IPS DF 6.9 (cell line): ENCODE measurements around the gene CNPY2.
A peak's percentile ranks its signal among the peaks of the same experiment; 100 is the strongest.

Source experiments
- DNase-seq: peaks from one replicate; pipeline ENCODE4 v3.0.0-alpha.2; 2013; ENCODE audit warnings: low read depth, low spot score
- H3K27ac ChIP-seq: one replicate; pipeline ENCODE4 v1.5.1; 2013; ENCODE audit warnings: low read length, control low read depth
- H3K27me3 ChIP-seq: 2 replicates; pipeline ENCODE4 v1.6.1; 2013; ENCODE audit warnings: mild to moderate bottlenecking, low read length; ENCODE audit not compliant: control insufficient read depth, insufficient read depth
- H3K36me3 ChIP-seq: 2 replicates; pipeline ENCODE4 v1.6.1; 2013; ENCODE audit warnings: low read length; ENCODE audit not compliant: control insufficient read depth, insufficient read depth
- H3K4me1 ChIP-seq: 2 replicates; pipeline ENCODE4 v1.6.1; 2013; ENCODE audit warnings: low read length; ENCODE audit not compliant: control insufficient read depth, insufficient read depth
- H3K4me3 ChIP-seq: 2 replicates; pipeline ENCODE4 v1.5.1; 2013; ENCODE audit warnings: mild to moderate bottlenecking, low read length
- H3K9me3 ChIP-seq: 2 replicates; pipeline ENCODE4 v1.6.1; 2013; ENCODE audit warnings: low read length, inconsistent platforms; ENCODE audit not compliant: control insufficient read depth, insufficient read depth
- WGBS: extraction: QIAGEN DNeasy Blood & Tissue Kit; methylation state at CpG from one replicate; pipeline ENCODE4 v1.1.7; 2013; ENCODE audit warnings: mixed read lengths, missing lambda C conversion rate; ENCODE audit not compliant: insufficient read length, insufficient coverage; 5-methylcytosine and 5-hydroxymethylcytosine counted together

The CNPY2 gene

GRCh38 chr12:56311003-56311402 is 4.8 kb downstream of the CNPY2 start:
- Histone ChIP-seq H3K27ac (no peak overlapping the region), H3K4me3 (no peak overlapping the region), H3K9me3 (no peaks in the 10 kb centered on the region), H3K27me3 (no peaks in the 10 kb centered on the region), H3K4me1 (no peaks in the 10 kb centered on the region), H3K36me3 (peaks cover 18% of the 10 kb centered on the region; the same call in 1 of the 2 replicates)
- DNase-seq: no peak
- WGBS: no CpG with 5 or more reads among the region's 12 CpGs

DNA sequence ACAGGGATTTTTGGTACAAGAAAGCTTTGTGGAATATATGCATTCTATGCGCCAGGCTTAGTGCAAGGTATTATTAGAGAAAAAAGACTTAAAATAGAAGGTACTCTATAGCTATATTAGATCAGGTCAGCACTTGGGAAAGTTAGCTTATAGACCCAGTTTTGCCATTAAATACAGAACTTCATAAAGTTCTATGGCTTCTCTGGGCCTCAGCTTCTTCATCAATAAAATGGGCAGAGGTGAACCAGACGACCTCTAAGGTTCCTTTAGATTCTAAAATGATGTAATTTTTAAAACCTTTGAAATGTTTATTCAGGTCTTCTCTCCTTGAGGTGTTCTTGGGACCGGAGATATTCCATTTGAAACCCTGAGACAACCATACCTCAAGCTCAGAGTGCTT is 7.1 kb downstream of the CNPY2 start:
- Histone ChIP-seq H3K4me1 (no peaks in the 10 kb centered on the region), H3K9me3 (no peaks in the 10 kb centered on the region), H3K36me3 (peaks cover 14% of the 10 kb centered on the region; the same call in 1 of the 2 replicates), H3K4me3 (no peak overlapping the region), H3K27me3 (no peaks in the 10 kb centered on the region), H3K27ac (no peak overlapping the region)
- no CpG with 5 or more reads among the region's 3 CpGs for WGBS
- DNase-seq: no peak

DNA sequence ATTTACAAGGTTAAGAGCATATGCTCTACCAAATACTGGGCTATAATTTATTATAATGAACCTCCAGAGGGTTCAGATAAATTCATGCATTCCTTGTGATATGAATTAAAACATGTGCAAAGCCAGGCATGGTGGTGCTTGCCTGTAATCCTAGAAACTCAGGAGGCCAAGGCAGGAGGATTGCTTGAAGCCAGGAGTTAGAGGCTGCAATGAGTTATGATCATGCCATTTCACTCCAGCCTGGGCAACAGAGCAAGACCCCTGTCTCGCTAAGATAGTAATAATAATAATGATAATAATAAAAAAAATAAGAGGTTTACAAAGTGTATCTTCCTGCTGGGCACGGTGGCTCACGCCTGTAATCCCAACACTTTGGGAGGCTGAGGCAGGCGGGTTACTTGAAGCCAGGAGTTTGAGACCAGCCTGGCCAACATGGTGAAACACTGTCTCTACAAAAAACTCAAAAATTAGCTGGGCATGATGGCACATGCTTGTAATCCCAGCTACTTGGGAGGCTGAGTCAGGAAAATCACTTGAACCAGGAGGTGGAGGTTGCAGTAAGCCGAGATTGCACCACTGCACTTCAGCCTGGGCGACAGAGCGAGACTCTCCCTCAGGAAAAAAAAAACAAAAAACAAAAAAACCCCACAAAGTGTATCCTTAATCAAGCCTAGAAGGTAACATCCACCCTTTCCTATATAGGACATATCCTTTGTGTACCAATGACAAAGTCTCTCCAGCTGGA is 8.4 kb downstream of the CNPY2 start:
- Histone ChIP-seq H3K4me3 (no peak overlapping the region), H3K4me1 (no peaks in the 10 kb centered on the region), H3K27ac (no peak overlapping the region), H3K27me3 (no peaks in the 10 kb centered on the region), H3K36me3 (peaks cover 14% of the 10 kb centered on the region; the same call in 1 of the 2 replicates), H3K9me3 (no peaks in the 10 kb centered on the region)
- no CpG with 5 or more reads among the region's 7 CpGs for WGBS
- no peak for DNase-seq

GRCh38 chr12:56304872-56305590 is 10.8 kb downstream of the CNPY2 start:
- Histone ChIP-seq H3K27ac (no peak overlapping the region), H3K36me3 (peaks cover 11% of the 10 kb centered on the region; the same call in 1 of the 2 replicates), H3K4me1 (0 out of 2 replicates have a peak, but pooled peaks cover 2% of the 10 kb centered on the region), H3K27me3 (no peaks in the 10 kb centered on the region), H3K9me3 (no peaks in the 10 kb centered on the region), H3K4me3 (no peak overlapping the region)
- no peak for DNase-seq
- no CpG with 5 or more reads among the region's 8 CpGs for WGBS

DNA sequence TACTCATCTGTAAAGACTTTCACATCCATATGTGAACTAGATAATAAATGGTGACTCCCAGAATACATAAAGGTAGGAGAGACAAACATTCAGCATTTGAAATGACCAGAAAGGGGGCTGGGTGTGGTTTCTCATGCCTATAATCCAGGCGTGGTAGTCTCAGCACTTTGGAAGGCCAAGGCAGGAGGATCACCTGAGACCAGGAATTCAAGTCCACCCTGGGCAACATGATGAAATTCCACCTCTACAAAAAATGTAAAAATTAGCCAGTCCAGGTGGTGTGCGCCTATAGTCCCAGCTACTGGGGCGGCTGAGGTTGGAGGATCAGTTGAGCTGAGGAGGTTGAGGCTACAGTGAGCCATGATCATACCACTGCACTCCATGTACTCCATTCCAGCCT is 11.5 kb downstream of the CNPY2 start:
- WGBS: no CpG with 5 or more reads among the region's 3 CpGs
- Histone ChIP-seq H3K27me3 (no peaks in the 10 kb centered on the region), H3K4me3 (no peak overlapping the region), H3K9me3 (no peaks in the 10 kb centered on the region), H3K4me1 (0 out of 2 replicates have a peak, but pooled peaks cover 2% of the 10 kb centered on the region), H3K36me3 (peaks cover 8% of the 10 kb centered on the region; the same call in 1 of the 2 replicates), H3K27ac (no peak overlapping the region)
- no peak for DNase-seq

GRCh38 chr12:56300644-56301464 is 14.9 kb downstream of the CNPY2 start:
- H3K9me3 ChIP-seq: no peaks in the 10 kb centered on the region
- 0 out of 2 replicates have a peak, but pooled peaks cover 5% of the 10 kb centered on the region for H3K36me3 ChIP-seq
- no peaks in the 10 kb centered on the region for H3K27me3 ChIP-seq
- peak overlapping the region; percentile 18; the same call in 1 of the 2 replicates for H3K4me3 ChIP-seq
- 0 out of 2 replicates have a peak, but pooled peaks cover 2% of the 10 kb centered on the region for H3K4me1 ChIP-seq
- DNase-seq: no peak
- no CpG with 5 or more reads among the region's 21 CpGs for WGBS
- no peak overlapping the region for H3K27ac ChIP-seq

GRCh38 chr12:56299853-56300643 is 15.7 kb downstream of the CNPY2 start, which contains the start of gene CS:
CS (minus strand) TSS chr12:56300330; CDS start chr12:56300201, 129 bp downstream.
- Histone ChIP-seq H3K27me3 (no peaks in the 10 kb centered on the region), H3K4me1 (0 out of 2 replicates have a peak, but pooled peaks cover 2% of the 10 kb centered on the region), H3K4me3 (peak within 1 kb of the TSS; percentile 79), H3K36me3 (0 out of 2 replicates have a peak, but pooled peaks cover 3% of the 10 kb centered on the region), H3K9me3 (no peaks in the 10 kb centered on the region), H3K27ac (no peak within 1 kb of the TSS)
- WGBS: no CpG with 5 or more reads among the region's 63 CpGs
- DNase-seq: peak; percentile 93

GRCh38 chr12:56299308-56299852 is 16.4 kb downstream of the CNPY2 start:
- Histone ChIP-seq H3K9me3 (no peaks in the 10 kb centered on the region), H3K4me1 (0 out of 2 replicates have a peak, but pooled peaks cover 2% of the 10 kb centered on the region), H3K27ac (no peak overlapping the region), H3K27me3 (no peaks in the 10 kb centered on the region), H3K4me3 (peak overlapping the region; percentile 79), H3K36me3 (0 out of 2 replicates have a peak, but pooled peaks cover 3% of the 10 kb centered on the region)
- no CpG with 5 or more reads among the region's 10 CpGs for WGBS
- DNase-seq: no peak

DNA sequence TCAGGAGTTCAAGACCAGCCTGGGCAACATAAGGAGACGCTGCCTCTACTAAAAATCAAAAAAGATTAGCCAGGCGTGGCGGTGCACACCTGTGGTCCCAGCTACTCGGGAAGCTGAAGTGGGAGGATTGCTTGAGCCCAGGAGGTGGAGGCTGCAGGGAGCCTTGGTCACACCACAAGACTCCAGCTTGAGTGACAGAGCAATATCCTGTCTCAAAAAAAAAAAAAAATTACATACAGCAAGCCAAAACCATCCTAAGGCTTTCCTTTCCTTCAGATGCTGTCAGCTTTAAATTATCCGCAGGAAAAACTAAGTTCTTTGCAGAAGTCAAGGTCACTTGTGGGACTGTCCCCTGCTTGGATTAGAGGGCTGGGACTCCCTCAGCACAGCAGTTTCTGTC is 17.0 kb downstream of the CNPY2 start:
- H3K9me3 ChIP-seq: no peaks in the 10 kb centered on the region
- DNase-seq: no peak
- H3K4me1 ChIP-seq: 0 out of 2 replicates have a peak, but pooled peaks cover 2% of the 10 kb centered on the region
- WGBS: no CpG with 5 or more reads among the region's 5 CpGs
- no peak overlapping the region for H3K27ac ChIP-seq
- H3K36me3 ChIP-seq: 0 out of 2 replicates have a peak, but pooled peaks cover 3% of the 10 kb centered on the region
- H3K4me3 ChIP-seq: no peak overlapping the region; the same call in 1 of the 2 replicates
- H3K27me3 ChIP-seq: no peaks in the 10 kb centered on the region
